Mucosa of rectum (tissue), 2 donors: Measurements from ENCODE around the gene TECTA.

Source experiments
- H3K27ac ChIP-seq, 2 donors: one replicate each; pipeline ENCODE4 v1.7.0; 2013; ENCODE audit warnings: inconsistent platforms in 2 of 2, low read depth in 2 of 2, low read length in 2 of 2
- H3K27me3 ChIP-seq, 2 donors: one replicate each; pipeline ENCODE4 v1.7.0; 2013; ENCODE audit warnings: low read length in 2 of 2; ENCODE audit not compliant: control insufficient read depth in 2 of 2, insufficient read depth in 2 of 2
- H3K36me3 ChIP-seq, 2 donors: one replicate each; pipeline ENCODE4 v1.7.0; 2013; ENCODE audit warnings: low read length in 2 of 2; ENCODE audit not compliant: control insufficient read depth in 2 of 2, insufficient read depth in 2 of 2
- H3K4me1 ChIP-seq, 2 donors: one replicate each; pipeline ENCODE4 v1.7.0; 2013; ENCODE audit warnings: low read length in 2 of 2, mild to moderate bottlenecking in 1 of 2; ENCODE audit not compliant: control insufficient read depth in 2 of 2, insufficient read depth in 2 of 2
- H3K4me3 ChIP-seq, 2 donors: one replicate each; pipeline ENCODE4 v1.7.0; 2013; ENCODE audit warnings: low read length in 2 of 2
- H3K9ac ChIP-seq, 2 donors: one replicate each; pipeline ENCODE4 v1.7.0; 2013; ENCODE audit warnings: low read length in 2 of 2, low read depth in 1 of 2, mild to moderate bottlenecking in 1 of 2
- H3K9me3 ChIP-seq, 2 donors: one replicate each; pipeline ENCODE4 v1.7.0; 2013; ENCODE audit warnings: low read length in 2 of 2; ENCODE audit not compliant: control insufficient read depth in 2 of 2
- donor health status: healthy.
- donor health status: Normal muscosa, but diverticular disease.

Gene TECTA

DNA sequence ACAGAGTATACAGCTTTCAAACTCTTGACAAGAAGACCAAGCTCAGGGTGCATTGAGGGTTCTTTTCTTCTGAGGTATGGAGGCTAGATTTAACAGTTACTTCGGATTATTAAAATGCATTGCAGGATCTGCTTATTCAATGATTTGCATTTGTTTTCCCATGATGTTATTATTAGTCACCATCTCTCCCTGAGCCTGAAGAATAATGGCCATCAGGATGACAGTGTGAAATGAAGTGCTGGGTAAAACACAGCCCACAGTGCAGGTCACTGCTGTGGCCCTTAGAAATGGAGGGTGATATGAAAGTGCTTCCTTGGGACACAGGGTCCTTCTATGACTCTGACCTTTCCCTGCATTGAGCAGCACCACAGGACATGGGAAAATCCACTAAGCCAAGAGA, 40.0 kb downstream of the TECTA start:
- Histone ChIP-seq H3K27me3 (peaks cover 0 to 2% of the 10 kb centered on the region in 2 donors), H3K36me3 (no peaks in the 10 kb centered on the region), H3K9me3 (no peaks in the 10 kb centered on the region), H3K9ac (no peak overlapping the region), H3K27ac (no peak overlapping the region), H3K4me1 (no peaks in the 10 kb centered on the region), H3K4me3 (no peak overlapping the region)

DNA sequence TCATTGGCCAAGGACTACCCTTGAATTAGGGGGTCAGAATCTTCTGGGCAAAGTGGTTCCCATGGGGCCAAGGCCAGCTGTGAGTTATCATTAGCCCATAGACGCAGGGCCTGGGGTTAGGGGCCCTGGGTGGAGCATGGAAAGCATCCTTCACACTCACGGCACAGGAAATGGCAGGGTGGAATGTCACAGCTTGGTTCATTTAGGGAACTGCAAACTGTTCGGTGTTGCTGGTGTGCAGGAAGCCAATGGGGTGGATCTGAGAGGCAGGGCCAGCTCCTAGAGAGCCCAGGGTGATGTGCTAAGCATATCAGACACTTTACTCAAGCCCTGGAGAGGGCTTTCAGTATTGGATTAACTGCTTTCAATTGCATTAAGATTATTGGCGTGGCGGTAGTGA, 42.9 kb downstream of the TECTA start:
- Histone ChIP-seq H3K27ac (no peak overlapping the region), H3K9ac (no peak overlapping the region), H3K9me3 (no peaks in the 10 kb centered on the region), H3K4me3 (no peak overlapping the region), H3K4me1 (no peaks in the 10 kb centered on the region), H3K36me3 (no peaks in the 10 kb centered on the region), H3K27me3 (peaks cover 0 to 2% of the 10 kb centered on the region in 2 donors)

DNA sequence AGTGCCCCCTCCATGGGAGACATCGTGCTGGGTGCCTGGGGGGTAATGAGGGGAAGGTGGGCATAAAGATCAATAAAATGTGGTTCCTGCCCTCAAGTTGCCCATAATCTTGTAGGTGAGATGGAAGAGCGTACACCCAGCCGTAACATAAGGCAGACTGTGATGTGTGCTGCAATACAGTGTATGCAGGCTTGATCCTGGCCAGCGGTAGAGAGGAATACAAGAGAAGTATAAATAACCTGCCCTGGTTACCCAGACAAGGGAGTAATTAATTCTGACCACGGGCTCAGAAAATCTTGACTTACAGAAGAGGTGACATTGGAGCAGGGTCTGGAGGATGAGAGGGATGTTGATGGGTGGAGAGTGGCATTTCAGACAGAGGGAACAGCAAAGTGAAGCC, 43.7 kb downstream of the TECTA start:
- H3K4me3 ChIP-seq: no peak overlapping the region
- H3K27me3 ChIP-seq: peaks cover 0 to 2% of the 10 kb centered on the region in 2 donors
- no peak overlapping the region for H3K9ac ChIP-seq
- no peaks in the 10 kb centered on the region for H3K36me3 ChIP-seq
- H3K27ac ChIP-seq: no peak overlapping the region
- no peaks in the 10 kb centered on the region for H3K9me3 ChIP-seq
- no peaks in the 10 kb centered on the region for H3K4me1 ChIP-seq

DNA sequence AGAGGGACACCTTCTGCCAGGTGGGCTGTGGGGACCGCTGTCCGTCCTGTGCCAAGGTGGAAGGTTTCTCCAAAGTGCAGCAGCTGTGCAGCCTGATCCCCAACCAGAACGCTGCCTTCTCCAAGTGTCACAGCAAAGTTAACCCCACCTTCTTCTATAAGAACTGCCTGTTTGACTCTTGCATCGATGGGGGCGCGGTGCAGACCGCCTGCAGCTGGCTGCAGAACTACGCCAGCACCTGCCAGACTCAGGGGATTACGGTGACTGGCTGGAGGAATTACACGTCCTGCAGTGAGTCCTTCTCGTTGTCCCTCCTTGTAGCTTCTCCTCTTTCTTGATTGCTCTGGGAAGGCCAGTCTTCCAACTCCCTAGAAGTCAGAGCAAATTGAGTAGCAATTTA, 44.8 kb downstream of the TECTA start:
- Histone ChIP-seq H3K9me3 (no peaks in the 10 kb centered on the region), H3K4me1 (no peaks in the 10 kb centered on the region), H3K36me3 (no peaks in the 10 kb centered on the region), H3K27ac (no peak overlapping the region), H3K9ac (no peak overlapping the region), H3K4me3 (no peak overlapping the region), H3K27me3 (peaks cover 0 to 2% of the 10 kb centered on the region in 2 donors)

DNA sequence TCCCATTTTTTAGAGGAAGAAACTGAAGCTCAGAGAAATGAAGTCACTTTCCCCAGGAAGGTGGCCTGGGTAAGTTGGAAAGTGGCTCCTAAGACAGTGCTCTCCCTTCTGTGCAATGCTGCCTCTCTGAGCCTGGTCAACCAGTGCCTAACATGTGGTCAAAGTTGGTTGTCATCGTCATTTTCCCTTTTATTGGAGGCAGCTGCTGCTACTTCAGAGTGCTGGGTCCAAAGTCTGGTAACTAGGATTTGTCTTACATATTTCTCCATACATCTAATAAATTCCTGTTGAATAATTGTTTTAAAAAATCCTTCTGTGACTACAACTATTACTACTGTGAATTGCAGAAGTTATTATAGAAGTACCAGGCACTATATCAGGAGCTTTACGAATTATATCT, 48.1 kb downstream of the TECTA start:
- no peaks in the 10 kb centered on the region for H3K4me1 ChIP-seq
- H3K4me3 ChIP-seq: no peak overlapping the region
- peaks cover 0 to 2% of the 10 kb centered on the region in 2 donors for H3K27me3 ChIP-seq
- no peaks in the 10 kb centered on the region for H3K9me3 ChIP-seq
- no peak overlapping the region for H3K27ac ChIP-seq
- H3K36me3 ChIP-seq: no peaks in the 10 kb centered on the region
- no peak overlapping the region for H3K9ac ChIP-seq

DNA sequence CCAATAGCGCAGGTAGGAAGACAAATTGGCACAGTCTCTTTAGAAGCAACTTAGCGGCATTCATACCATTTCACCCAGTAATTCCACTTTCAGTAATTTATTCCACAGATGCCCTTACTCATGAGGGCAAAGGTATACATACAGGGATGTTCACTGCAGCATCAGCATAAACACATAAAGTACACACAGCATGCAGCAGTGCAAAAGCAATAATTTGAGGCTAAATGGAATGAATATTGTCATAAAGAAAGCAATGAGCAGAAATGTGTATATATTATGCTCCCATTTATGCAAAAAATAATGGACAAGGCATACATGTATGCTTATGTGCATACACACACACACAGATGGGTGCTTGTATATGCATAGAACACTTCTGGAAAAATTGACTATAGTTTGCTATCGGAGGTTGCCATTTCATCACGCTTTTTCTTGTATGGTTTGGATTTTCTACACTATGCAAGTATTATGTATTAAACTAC, 50.2 kb downstream of the TECTA start:
- Histone ChIP-seq H3K27me3 (no peaks in the 10 kb centered on the region), H3K9me3 (no peaks in the 10 kb centered on the region), H3K4me1 (no peaks in the 10 kb centered on the region), H3K9ac (no peak overlapping the region), H3K36me3 (no peaks in the 10 kb centered on the region), H3K4me3 (no peak overlapping the region), H3K27ac (no peak overlapping the region)

DNA sequence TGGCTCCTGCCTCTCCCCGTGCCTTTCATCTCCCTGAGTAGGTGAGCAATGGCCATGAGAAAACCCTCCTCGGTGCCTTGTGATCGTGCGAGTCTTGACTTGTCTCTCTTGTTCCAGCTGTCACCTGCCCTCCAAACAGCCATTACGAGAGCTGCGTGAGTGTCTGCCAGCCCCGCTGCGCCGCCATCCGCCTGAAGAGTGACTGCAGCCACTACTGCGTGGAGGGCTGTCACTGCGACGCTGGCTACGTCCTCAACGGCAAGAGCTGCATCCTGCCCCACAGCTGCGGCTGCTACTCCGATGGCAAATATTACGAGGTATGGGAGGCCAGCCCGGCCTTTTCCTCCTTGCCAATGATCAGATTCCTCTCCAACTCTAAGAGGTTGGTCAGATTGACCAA, 51.7 kb downstream of the TECTA start:
- Histone ChIP-seq H3K4me3 (no peak overlapping the region), H3K4me1 (no peaks in the 10 kb centered on the region), H3K9me3 (no peaks in the 10 kb centered on the region), H3K9ac (no peak overlapping the region), H3K36me3 (no peaks in the 10 kb centered on the region), H3K27ac (no peak overlapping the region), H3K27me3 (no peaks in the 10 kb centered on the region)

DNA sequence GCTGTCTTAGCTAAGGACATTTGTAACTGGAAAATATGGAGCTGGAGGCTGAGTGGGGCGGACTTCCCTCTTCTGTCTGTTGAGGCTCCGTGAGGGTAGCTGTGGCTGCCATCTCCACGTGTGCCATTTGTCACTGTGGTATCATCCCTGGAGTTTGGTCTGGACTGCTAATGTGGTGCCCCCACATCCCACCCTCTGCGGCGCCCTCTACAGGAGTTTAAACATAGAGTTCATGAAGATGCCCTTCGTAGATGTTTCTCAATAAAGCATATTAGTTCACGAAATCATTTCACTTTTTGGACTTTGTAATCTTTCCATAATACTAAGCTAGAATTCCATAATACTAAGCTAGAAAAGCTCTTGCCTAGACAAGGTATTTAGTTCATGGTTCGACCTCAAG, 52.4 kb downstream of the TECTA start:
- Histone ChIP-seq H3K9ac (no peak overlapping the region), H3K36me3 (no peaks in the 10 kb centered on the region), H3K4me3 (no peak overlapping the region), H3K4me1 (no peaks in the 10 kb centered on the region), H3K9me3 (no peaks in the 10 kb centered on the region), H3K27ac (no peak overlapping the region), H3K27me3 (no peaks in the 10 kb centered on the region)

DNA sequence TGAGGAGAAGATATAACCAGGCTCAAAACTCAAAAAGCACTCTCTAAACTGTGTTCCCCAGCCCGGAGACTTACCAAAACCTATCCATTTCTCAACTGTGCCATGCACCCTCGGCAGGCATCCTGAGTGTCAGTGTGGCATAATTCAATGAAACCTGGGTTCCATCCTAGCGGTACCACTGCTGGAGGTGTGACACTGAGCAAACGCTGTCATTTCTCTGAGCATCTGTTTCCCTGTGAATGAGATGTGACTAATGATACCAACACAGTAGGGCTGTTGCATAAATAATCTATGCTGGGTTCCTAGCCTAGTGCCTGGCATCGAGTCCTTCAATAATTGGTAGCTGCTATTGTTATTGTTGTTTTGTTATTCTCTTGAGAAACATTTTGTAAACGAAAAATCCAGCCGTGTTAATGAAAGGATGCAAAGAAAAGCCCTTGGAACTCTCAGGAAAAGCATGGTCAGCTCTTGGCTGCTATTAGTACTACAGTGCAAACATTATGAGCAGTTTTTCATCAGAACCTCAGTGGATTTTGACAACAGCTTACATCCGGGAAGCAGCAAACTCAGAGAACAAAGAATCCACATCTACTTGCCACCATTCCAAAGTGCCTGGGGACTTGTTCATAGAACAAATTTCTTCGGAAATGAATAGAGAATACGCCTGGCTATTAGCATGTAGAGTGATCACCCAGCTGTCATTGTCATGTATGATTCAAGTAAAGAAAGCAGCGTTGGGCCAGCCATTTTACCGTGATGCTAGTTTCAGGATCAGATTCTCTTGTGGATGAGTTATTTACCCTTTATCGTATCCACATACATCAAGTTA, 53.7 kb downstream of the TECTA start:
- no peak overlapping the region for H3K27ac ChIP-seq
- H3K36me3 ChIP-seq: no peaks in the 10 kb centered on the region
- H3K4me3 ChIP-seq: no peak overlapping the region
- H3K27me3 ChIP-seq: no peaks in the 10 kb centered on the region
- no peaks in the 10 kb centered on the region for H3K9me3 ChIP-seq
- no peak overlapping the region for H3K9ac ChIP-seq
- no peaks in the 10 kb centered on the region for H3K4me1 ChIP-seq

DNA sequence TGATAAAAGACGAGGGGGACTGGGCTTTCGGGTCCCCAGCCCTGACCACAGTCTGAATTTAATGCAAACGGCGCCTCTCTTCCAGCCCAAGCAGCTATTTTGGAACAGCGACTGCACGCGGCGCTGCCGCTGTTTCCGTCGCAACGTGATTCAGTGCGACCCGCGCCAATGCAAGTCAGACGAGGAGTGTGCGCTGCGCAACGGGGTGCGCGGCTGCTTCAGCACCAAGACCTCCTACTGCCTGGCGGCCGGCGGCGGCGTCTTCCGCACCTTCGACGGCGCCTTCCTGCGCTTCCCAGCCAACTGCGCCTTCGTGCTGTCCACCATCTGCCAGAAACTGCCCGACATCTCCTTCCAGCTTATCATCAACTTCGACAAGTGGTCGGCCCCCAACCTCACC, 56.7 kb downstream of the TECTA start:
- Histone ChIP-seq H3K27me3 (no peaks in the 10 kb centered on the region), H3K9ac (no peak overlapping the region), H3K27ac (no peak overlapping the region), H3K36me3 (no peaks in the 10 kb centered on the region), H3K9me3 (no peaks in the 10 kb centered on the region), H3K4me1 (no peaks in the 10 kb centered on the region), H3K4me3 (no peak overlapping the region)
